H1 (cell line): ENCODE measurements around the gene SF3A2. TPM values are rescaled to one million over a fixed set of nuclear protein-coding genes. Genes with fewer than 3 reads are reported as not detected.

ENCODE experiments used
- BCL11A ChIP-seq, 2 experiments: IDR thresholded peaks; one replicate each; pipeline ENCODE4 v1.6.1; 2011; ENCODE audit warnings: low read depth in 2 of 2, low read length in 2 of 2, mild to moderate bottlenecking in 2 of 2
- CHD2 ChIP-seq: IDR thresholded peaks from 2 replicates; pipeline ENCODE4 v1.6.1; 2012; ENCODE audit warnings: low read length, improper control_type of control experiment
- EP300 ChIP-seq, 2 experiments: IDR thresholded peaks; 1 replicate in 1 of 2; 2 replicates in 1 of 2; pipeline ENCODE4 v1.6.1; 2011 to 2012; ENCODE audit warnings: low read depth in 2 of 2, low read length in 2 of 2, mild to moderate bottlenecking in 2 of 2, borderline replicate concordance in 1 of 2, inconsistent platforms in 1 of 2, moderate library complexity in 1 of 2
- JUN ChIP-seq: IDR thresholded peaks from 2 replicates; pipeline ENCODE4 v1.6.1; 2011; ENCODE audit warnings: low read depth, mild to moderate bottlenecking, improper control_type of control experiment, low read length
- KDM4A ChIP-seq: IDR thresholded peaks from one replicate; pipeline ENCODE4 v1.7.1; 2012; ENCODE audit warnings: low read depth, mild to moderate bottlenecking, moderate library complexity, low read length, inconsistent platforms; ENCODE audit not compliant: severe bottlenecking
- MAFK ChIP-seq: IDR thresholded peaks from 2 replicates; pipeline ENCODE4 v1.6.1; 2012; ENCODE audit warnings: low read depth, mild to moderate bottlenecking, improper control_type of control experiment, low read length
- NRF1 ChIP-seq: IDR thresholded peaks from 2 replicates; pipeline ENCODE4 v1.6.1; 2011; ENCODE audit warnings: mild to moderate bottlenecking, low read depth, low read length, improper control_type of control experiment
- RAD21 ChIP-seq, 2 experiments: IDR thresholded peaks in 1 of 2; conservative IDR thresholded peaks in 1 of 2; 2 replicates each; pipeline ENCODE4 v1.6.1; 2011; ENCODE audit warnings: low read depth in 2 of 2, low read length in 2 of 2, improper control_type of control experiment in 1 of 2, inconsistent platforms in 1 of 2, mild to moderate bottlenecking in 1 of 2, moderate library complexity in 1 of 2
- RFX5 ChIP-seq: IDR thresholded peaks from 2 replicates; pipeline ENCODE4 v1.6.1; 2011; ENCODE audit warnings: low read depth, low read length, improper control_type of control experiment, borderline replicate concordance
- RXRA ChIP-seq: IDR thresholded peaks from 2 replicates; pipeline ENCODE4 v1.6.1; 2011; ENCODE audit warnings: low read depth, mild to moderate bottlenecking, low read length, moderate library complexity; ENCODE audit not compliant: insufficient read depth
- SIN3A ChIP-seq, 2 experiments: IDR thresholded peaks in 1 of 2; conservative IDR thresholded peaks in 1 of 2; 2 replicates each; pipeline ENCODE4 v1.6.1; 2011 to 2012; ENCODE audit warnings: low read length in 2 of 2, improper control_type of control experiment in 1 of 2, low read depth in 1 of 2, mild to moderate bottlenecking in 1 of 2
- SIX5 ChIP-seq: IDR thresholded peaks from 2 replicates; pipeline ENCODE4 v1.6.1; 2011; ENCODE audit warnings: mild to moderate bottlenecking, low read depth, low read length
- SUZ12 ChIP-seq: fragments of 200-600 bp; sonication (generic); IDR thresholded peaks from 2 replicates; pipeline ENCODE4 v1.6.1; 2012; ENCODE audit warnings: mild to moderate bottlenecking, inconsistent platforms, low read length, moderate library complexity, mixed read lengths
- TEAD4 ChIP-seq: IDR thresholded peaks from 2 replicates; pipeline ENCODE4 v1.6.1; 2012; ENCODE audit warnings: low read depth, low read length, inconsistent platforms, mixed read lengths
- polyA plus RNA-seq, 7 experiments: library from polyadenylated mRNA; depleted of rRNA in 3 of 7; stranded (reverse) in 5 of 7; unstranded in 2 of 7; fragments of >200 nt in 5 of 7; fragments of 200-250 nt in 2 of 7; gene quantifications; 1 replicate in 5 of 7; 2 replicates in 1 of 7; 4 replicates in 1 of 7; pipeline versions ENCODE4 v1.2.1 to v1.2.3, GENCODE V29; 2011 to 2013; ENCODE audit warnings: missing spikeins in 2 of 7, mixed read lengths in 2 of 7
- total RNA-seq: library from RNA; stranded (reverse); fragmentation: NEBNext Ultra II Directional; extraction: Animal tissue kit (Norgen Biotek cat#: 25700); gene quantifications from 2 replicates; pipeline ENCODE4 v1.2.1, GENCODE V29; 2021
- TF ChIP-seq, protein P1 (sequence below), 3 experiments: IDR thresholded peaks; 1 replicate in 2 of 3; 2 replicates in 1 of 3; pipeline versions ENCODE4 v1.5.1 to v1.6.1; 2011; ENCODE audit warnings: low read length in 3 of 3, mild to moderate bottlenecking in 3 of 3, inconsistent platforms in 2 of 3, low read depth in 1 of 3, moderate library complexity in 1 of 3; ENCODE audit not compliant: insufficient read depth in 1 of 3; ENCODE audit errors: control extremely low read depth in 1 of 3
- TF ChIP-seq, protein P2 (sequence below): IDR thresholded peaks from 2 replicates; pipeline ENCODE4 v1.6.1; 2012; ENCODE audit warnings: inconsistent platforms
- TF ChIP-seq, protein P3 (sequence below): IDR thresholded peaks from 2 replicates; pipeline ENCODE4 v1.6.1; 2012; ENCODE audit warnings: inconsistent platforms
- TF ChIP-seq, protein P4 (sequence below): IDR thresholded peaks from 2 replicates; pipeline ENCODE4 v1.6.1; 2012; ENCODE audit warnings: low read length, inconsistent platforms

The SF3A2 gene
- total and polyA plus RNA-seq, 2 of the 8 experiments (the other 6 are each of a cell fraction or from before 2014, with no cell fraction given), result 15.3 to 146 TPM

DNA sequence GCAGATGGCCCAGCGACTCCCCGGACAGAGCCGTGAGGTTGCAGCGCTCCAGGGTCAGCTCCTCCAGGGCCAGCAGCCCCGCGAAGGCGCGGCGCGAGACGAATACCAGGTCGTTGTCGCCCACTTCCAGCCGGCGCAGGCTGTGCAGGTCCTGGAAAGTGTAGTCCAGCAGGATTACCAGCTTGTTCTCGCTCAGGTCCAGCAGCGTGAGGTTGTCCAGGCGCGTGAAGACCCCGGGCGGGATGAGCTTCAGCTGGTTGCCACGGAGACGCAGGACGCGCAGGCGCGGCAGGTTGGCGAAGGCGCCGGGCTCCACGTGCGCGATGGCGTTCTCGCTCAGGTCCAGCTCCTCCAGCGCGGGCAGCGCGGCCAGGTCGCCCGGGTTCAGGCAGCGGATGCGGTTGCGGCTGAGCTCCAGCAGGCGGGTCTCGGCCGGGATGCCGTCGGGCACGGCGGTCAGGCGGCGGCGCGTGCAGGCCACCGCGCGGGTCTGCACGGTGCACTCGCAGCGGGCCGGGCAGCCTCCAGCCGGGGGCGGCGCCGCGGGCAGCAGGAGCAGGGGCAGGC is 54.6 kb downstream of the SF3A2 start (continued):
- TF ChIP-seq SIN3A (conservative IDR thresholded peaks at IDR 0.05 in 1 of 2, IDR thresholded peaks at IDR 0.05 in 1 of 2; ENCODE audit: low read depth in 1 of 2, low read length in 2 of 2) (peak; percentile 74 to 92; a peak in 2 of 4 replicates), JUN (no peak), MAFK (no peak), BCL11A (IDR thresholded peaks at IDR 0.05; ENCODE audit: low read depth in 2 of 2, low read length in 2 of 2) (no peak), CHD2 (no peak), RXRA (no peak), SUZ12 (peak; percentile 1; the same call in 1 of the 2 replicates), KDM4A (peak; percentile 8), RFX5 (no peak), EP300 (IDR thresholded peaks at IDR 0.05; ENCODE audit: borderline replicate concordance in 1 of 2, low read depth in 2 of 2, low read length in 2 of 2) (no peak), SIX5 (no peak), NRF1 (peak; percentile 23; the same call in 1 of the 2 replicates), RAD21 (IDR thresholded peaks at IDR 0.05 in 1 of 2, conservative IDR thresholded peaks at IDR 0.05 in 1 of 2; ENCODE audit: low read depth in 2 of 2, low read length in 2 of 2) (peak in 1 of 2 experiments; percentile 9; a peak in 2 of 4 replicates), TEAD4 (no peak)
- TF ChIP-seq, protein P1, sequence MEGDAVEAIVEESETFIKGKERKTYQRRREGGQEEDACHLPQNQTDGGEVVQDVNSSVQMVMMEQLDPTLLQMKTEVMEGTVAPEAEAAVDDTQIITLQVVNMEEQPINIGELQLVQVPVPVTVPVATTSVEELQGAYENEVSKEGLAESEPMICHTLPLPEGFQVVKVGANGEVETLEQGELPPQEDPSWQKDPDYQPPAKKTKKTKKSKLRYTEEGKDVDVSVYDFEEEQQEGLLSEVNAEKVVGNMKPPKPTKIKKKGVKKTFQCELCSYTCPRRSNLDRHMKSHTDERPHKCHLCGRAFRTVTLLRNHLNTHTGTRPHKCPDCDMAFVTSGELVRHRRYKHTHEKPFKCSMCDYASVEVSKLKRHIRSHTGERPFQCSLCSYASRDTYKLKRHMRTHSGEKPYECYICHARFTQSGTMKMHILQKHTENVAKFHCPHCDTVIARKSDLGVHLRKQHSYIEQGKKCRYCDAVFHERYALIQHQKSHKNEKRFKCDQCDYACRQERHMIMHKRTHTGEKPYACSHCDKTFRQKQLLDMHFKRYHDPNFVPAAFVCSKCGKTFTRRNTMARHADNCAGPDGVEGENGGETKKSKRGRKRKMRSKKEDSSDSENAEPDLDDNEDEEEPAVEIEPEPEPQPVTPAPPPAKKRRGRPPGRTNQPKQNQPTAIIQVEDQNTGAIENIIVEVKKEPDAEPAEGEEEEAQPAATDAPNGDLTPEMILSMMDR (IDR thresholded peaks at IDR 0.05; ENCODE audit: control extremely low read depth in 1 of 3, insufficient read depth in 1 of 3, low read depth in 1 of 3, low read length in 3 of 3), result peak; percentile 38 to 47 (median 42)
- TF ChIP-seq, protein P2, sequence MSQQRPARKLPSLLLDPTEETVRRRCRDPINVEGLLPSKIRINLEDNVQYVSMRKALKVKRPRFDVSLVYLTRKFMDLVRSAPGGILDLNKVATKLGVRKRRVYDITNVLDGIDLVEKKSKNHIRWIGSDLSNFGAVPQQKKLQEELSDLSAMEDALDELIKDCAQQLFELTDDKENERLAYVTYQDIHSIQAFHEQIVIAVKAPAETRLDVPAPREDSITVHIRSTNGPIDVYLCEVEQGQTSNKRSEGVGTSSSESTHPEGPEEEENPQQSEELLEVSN, result peak; percentile 78
- TF ChIP-seq, protein P3, sequence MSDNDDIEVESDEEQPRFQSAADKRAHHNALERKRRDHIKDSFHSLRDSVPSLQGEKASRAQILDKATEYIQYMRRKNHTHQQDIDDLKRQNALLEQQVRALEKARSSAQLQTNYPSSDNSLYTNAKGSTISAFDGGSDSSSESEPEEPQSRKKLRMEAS, result peak; percentile 96
- TF ChIP-seq, protein P4, sequence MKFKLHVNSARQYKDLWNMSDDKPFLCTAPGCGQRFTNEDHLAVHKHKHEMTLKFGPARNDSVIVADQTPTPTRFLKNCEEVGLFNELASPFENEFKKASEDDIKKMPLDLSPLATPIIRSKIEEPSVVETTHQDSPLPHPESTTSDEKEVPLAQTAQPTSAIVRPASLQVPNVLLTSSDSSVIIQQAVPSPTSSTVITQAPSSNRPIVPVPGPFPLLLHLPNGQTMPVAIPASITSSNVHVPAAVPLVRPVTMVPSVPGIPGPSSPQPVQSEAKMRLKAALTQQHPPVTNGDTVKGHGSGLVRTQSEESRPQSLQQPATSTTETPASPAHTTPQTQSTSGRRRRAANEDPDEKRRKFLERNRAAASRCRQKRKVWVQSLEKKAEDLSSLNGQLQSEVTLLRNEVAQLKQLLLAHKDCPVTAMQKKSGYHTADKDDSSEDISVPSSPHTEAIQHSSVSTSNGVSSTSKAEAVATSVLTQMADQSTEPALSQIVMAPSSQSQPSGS, result no peak
